Activated gamma-delta T cell (primary cell): ENCODE data around the gene OR2B2.

ENCODE experiments used
- DNase-seq: peaks from one replicate; lab custom pipeline; 2025; lab: John Stamatoyannopoulos, UW

Gene OR2B2

GRCh38 chr6:27893836-27894807, 18.1 kb downstream of the OR2B2 start:
- DNase-seq = peak; percentile 11

- DNase-seq = peak; percentile 14
These were observed 18.9 kb downstream of the OR2B2 start for GRCh38 chr6:27893059-27893835.

GRCh38 chr6:27892649-27893058, 19.5 kb downstream of the OR2B2 start:
- peak; percentile 39 for DNase-seq

- DNase-seq = no peak
These were observed 20.8 kb downstream of the OR2B2 start for GRCh38 chr6:27891320-27891875.

- peak; percentile 62 for DNase-seq
These were observed 21.5 kb downstream of the OR2B2 start for GRCh38 chr6:27890445-27891319.

GRCh38 chr6:27889628-27890444, 22.4 kb downstream of the OR2B2 start:
- DNase-seq = no peak

- no peak for DNase-seq
These were observed 22.9 kb downstream of the OR2B2 start for GRCh38 chr6:27889275-27889627.

- no peak for DNase-seq
These were observed 23.6 kb downstream of the OR2B2 start for GRCh38 chr6:27888566-27888965.

- DNase-seq = no peak
These were observed 26.1 kb downstream of the OR2B2 start for GRCh38 chr6:27886073-27886472.

- DNase-seq = no peak
These were observed 29.1 kb downstream of the OR2B2 start for GRCh38 chr6:27883136-27883535.

GRCh38 chr6:27882624-27883023, 29.6 kb downstream of the OR2B2 start:
- DNase-seq = no peak

GRCh38 chr6:27879837-27880236, 32.4 kb downstream of the OR2B2 start:
- DNase-seq = no peak

- DNase-seq = no peak
These were observed 38.2 kb downstream of the OR2B2 start for GRCh38 chr6:27874016-27874415.

GRCh38 chr6:27873021-27873940, 38.9 kb downstream of the OR2B2 start:
- DNase-seq = peak; percentile 16

- no peak for DNase-seq
These were observed 39.6 kb downstream of the OR2B2 start for GRCh38 chr6:27872642-27873020.

- DNase-seq = peak; percentile 47
These were observed 40.1 kb downstream of the OR2B2 start for GRCh38 chr6:27871924-27872638.

GRCh38 chr6:27870291-27870870, 41.8 kb downstream of the OR2B2 start:
- no peak for DNase-seq

GRCh38 chr6:27868311-27868710, 43.9 kb downstream of the OR2B2 start:
- no peak for DNase-seq

- DNase-seq = no peak
These were observed 44.3 kb downstream of the OR2B2 start for GRCh38 chr6:27867945-27868300.
